Gastrocnemius medialis (tissue), 4 donors: ENCODE measurements around the gene LBH. TPM values are rescaled to one million over a fixed set of nuclear protein-coding genes. Genes with fewer than 3 reads are reported as not detected.

Experiments
- ATAC-seq, 2 donors: fragments of 150-250 bp; one replicate each; pipeline ENCODE4 v1.9.1; 2016
- DNase-seq, 2 donors: peaks; one replicate each; pipeline ENCODE4 v3.0.0-alpha.2; 2019
- H3K27ac ChIP-seq, 4 donors: fragments of 200-600 bp; sonication (generic); 1 replicate in 1 of 4; 2 replicates in 3 of 4; pipeline ENCODE4 v1.5.1; 2016 to 2018; ENCODE audit warnings: mild to moderate bottlenecking in 2 of 4, moderate library complexity in 1 of 4
- H3K27me3 ChIP-seq, 3 donors: fragments of 200-600 bp; sonication (generic) in 2 of 3; 1 replicate in 1 of 3; 2 replicates in 2 of 3; pipeline versions ENCODE4 v1.5.1 to v1.6.0; 2016 to 2019; ENCODE audit warnings: mild to moderate bottlenecking in 1 of 3, moderate library complexity in 1 of 3
- H3K36me3 ChIP-seq, 2 donors: fragments of 200-600 bp; sonication (generic) in 1 of 2; one replicate each; pipeline ENCODE4 v1.5.1; 2017 to 2018
- H3K4me1 ChIP-seq, 2 donors: fragments of 200-600 bp; sonication (generic) in 1 of 2; one replicate each; pipeline ENCODE4 v1.5.1; 2016 to 2017; ENCODE audit warnings: mild to moderate bottlenecking in 2 of 2
- H3K4me3 ChIP-seq, 4 donors: fragments of 200-600 bp; sonication (generic) in 3 of 4; 1 replicate in 1 of 4; 2 replicates in 3 of 4; pipeline ENCODE4 v1.5.1; 2016 to 2019; ENCODE audit warnings: mild to moderate bottlenecking in 2 of 4
- H3K9me3 ChIP-seq, 3 donors: fragments of 200-600 bp; sonication (generic) in 2 of 3; 1 replicate in 1 of 3; 2 replicates in 2 of 3; pipeline ENCODE4 v1.5.1; 2016 to 2019
- CTCF ChIP-seq, 5 experiments: fragments of 450-650 bp in 3 of 5; fragments of 200-600 bp in 2 of 5; sonication (generic) in 2 of 5; IDR thresholded peaks in 4 of 5; conservative IDR thresholded peaks in 1 of 5; 1 replicate in 4 of 5; 2 replicates in 1 of 5; pipeline ENCODE4 v1.5.1; 2016 to 2019; ENCODE audit warnings: antibody characterized with exemption in 5 of 5, mild to moderate bottlenecking in 3 of 5, moderate library complexity in 3 of 5
- POLR2A ChIP-seq, 2 donors: fragments of 450-650 bp; IDR thresholded peaks; one replicate each; pipeline ENCODE4 v1.6.1; 2017; ENCODE audit warnings: antibody characterized with exemption in 2 of 2, mild to moderate bottlenecking in 2 of 2, moderate library complexity in 2 of 2
- in situ Hi-C, 4 donors: fragments of 200-750 bp; cut with MboI; loops; one replicate each; pipeline versions ENCODE4 v1.15.0 to v1.8.0; 2017; ENCODE audit warnings: low sequenced_read_pairs in 4 of 4
- intact Hi-C: fragments of 100-400 bp; cut with DNase I; formaldehyde crosslinking; loops from one replicate; pipeline ENCODE4 v1.15.1; 2023; ENCODE audit warnings: low total_unique reads
- total RNA-seq, 4 donors: library from RNA; depleted of rRNA; stranded (reverse); fragments of >200 nt; gene quantifications; one replicate each; pipeline versions ENCODE4 v1.1.0 to v1.2.3, GENCODE V29; 2016

The LBH gene
- total RNA-seq, 4 donors from 2014 or later = 5.4 to 37.6 (median 12.5) TPM

GRCh38 chr2:30259827-30260679 lies 28.7 kb downstream of the LBH start:
- intact Hi-C loops = no loop called here
- no peak overlapping the region for H3K4me3 ChIP-seq
- in situ Hi-C loops = no loop called here
- H3K36me3 ChIP-seq = no peaks in the 10 kb centered on the region
- H3K9me3 ChIP-seq = no peaks in the 10 kb centered on the region
- no peak overlapping the region for H3K27ac ChIP-seq
- ATAC-seq (no peak), DNase-seq (no peak)
- no peaks in the 10 kb centered on the region for H3K27me3 ChIP-seq
- no peaks in the 10 kb centered on the region for H3K4me1 ChIP-seq
- TF ChIP-seq POLR2A (IDR thresholded peaks at IDR 0.05) = no peak
- no peak for TF ChIP-seq CTCF (IDR thresholded peaks at IDR 0.05 in 4 of 5, conservative IDR thresholded peaks at IDR 0.05 in 1 of 5)

- H3K4me3 ChIP-seq = no peak overlapping the region
- no peaks in the 10 kb centered on the region for H3K4me1 ChIP-seq
- H3K9me3 ChIP-seq = no peaks in the 10 kb centered on the region
- in situ Hi-C loops = no loop called here
- no peak for ATAC-seq
- no peak for DNase-seq
- TF ChIP-seq POLR2A (IDR thresholded peaks at IDR 0.05) (no peak), CTCF (IDR thresholded peaks at IDR 0.05 in 4 of 5, conservative IDR thresholded peaks at IDR 0.05 in 1 of 5) (no peak)
- intact Hi-C loops = no loop called here
- no peak overlapping the region for H3K27ac ChIP-seq
- H3K36me3 ChIP-seq = no peaks in the 10 kb centered on the region
- no peaks in the 10 kb centered on the region for H3K27me3 ChIP-seq
Observed at GRCh38 chr2:30260941-30261340, 29.6 kb downstream of the LBH start.

- intact Hi-C loops (no loop called here), in situ Hi-C loops (no loop called here)
- H3K4me3 ChIP-seq = no peak overlapping the region
- DNase-seq = no peak
- ATAC-seq = no peak
- H3K27me3 ChIP-seq = no peaks in the 10 kb centered on the region
- no peak overlapping the region for H3K27ac ChIP-seq
- no peaks in the 10 kb centered on the region for H3K9me3 ChIP-seq
- no peak for TF ChIP-seq POLR2A (IDR thresholded peaks at IDR 0.05)
- no peak for TF ChIP-seq CTCF (IDR thresholded peaks at IDR 0.05 in 4 of 5, conservative IDR thresholded peaks at IDR 0.05 in 1 of 5)
- no peaks in the 10 kb centered on the region for H3K36me3 ChIP-seq
- H3K4me1 ChIP-seq = no peaks in the 10 kb centered on the region
Observed at GRCh38 chr2:30261695-30262211, 30.4 kb downstream of the LBH start.

GRCh38 chr2:30262716-30263309 lies 31.5 kb downstream of the LBH start:
- in situ Hi-C loops = no loop called here
- Histone ChIP-seq H3K27me3 (no peaks in the 10 kb centered on the region), H3K27ac (no peak overlapping the region), H3K36me3 (no peaks in the 10 kb centered on the region), H3K4me3 (no peak overlapping the region), H3K9me3 (no peaks in the 10 kb centered on the region), H3K4me1 (no peaks in the 10 kb centered on the region)
- DNase-seq (no peak), ATAC-seq (no peak)
- TF ChIP-seq POLR2A (IDR thresholded peaks at IDR 0.05) = no peak
- no peak for TF ChIP-seq CTCF (IDR thresholded peaks at IDR 0.05 in 4 of 5, conservative IDR thresholded peaks at IDR 0.05 in 1 of 5)
- intact Hi-C loops = no loop called here
